Measurements from ENCODE around the gene MCCD1.

DNA sequence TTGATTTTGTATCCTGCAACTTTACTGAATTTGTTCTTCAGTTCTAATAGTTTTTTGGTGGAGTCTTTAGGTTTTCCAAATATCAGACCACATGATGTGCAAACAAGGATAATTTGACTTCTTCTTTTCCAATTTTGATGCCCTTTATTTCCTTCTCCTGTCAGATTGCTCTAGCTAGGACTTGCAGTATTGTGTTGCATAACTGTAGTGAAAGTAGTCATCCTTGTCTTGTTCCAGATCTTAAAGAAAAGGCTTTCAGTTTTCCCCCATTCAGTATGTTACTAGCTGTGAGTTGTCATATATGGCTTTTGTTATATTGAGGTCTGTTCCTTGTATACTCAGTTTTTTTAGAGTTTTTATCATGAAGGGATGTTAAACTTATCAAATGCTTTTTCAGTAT, 26.2 kb upstream of the MCCD1 start:
- TF ChIP-seq, protein P1, sequence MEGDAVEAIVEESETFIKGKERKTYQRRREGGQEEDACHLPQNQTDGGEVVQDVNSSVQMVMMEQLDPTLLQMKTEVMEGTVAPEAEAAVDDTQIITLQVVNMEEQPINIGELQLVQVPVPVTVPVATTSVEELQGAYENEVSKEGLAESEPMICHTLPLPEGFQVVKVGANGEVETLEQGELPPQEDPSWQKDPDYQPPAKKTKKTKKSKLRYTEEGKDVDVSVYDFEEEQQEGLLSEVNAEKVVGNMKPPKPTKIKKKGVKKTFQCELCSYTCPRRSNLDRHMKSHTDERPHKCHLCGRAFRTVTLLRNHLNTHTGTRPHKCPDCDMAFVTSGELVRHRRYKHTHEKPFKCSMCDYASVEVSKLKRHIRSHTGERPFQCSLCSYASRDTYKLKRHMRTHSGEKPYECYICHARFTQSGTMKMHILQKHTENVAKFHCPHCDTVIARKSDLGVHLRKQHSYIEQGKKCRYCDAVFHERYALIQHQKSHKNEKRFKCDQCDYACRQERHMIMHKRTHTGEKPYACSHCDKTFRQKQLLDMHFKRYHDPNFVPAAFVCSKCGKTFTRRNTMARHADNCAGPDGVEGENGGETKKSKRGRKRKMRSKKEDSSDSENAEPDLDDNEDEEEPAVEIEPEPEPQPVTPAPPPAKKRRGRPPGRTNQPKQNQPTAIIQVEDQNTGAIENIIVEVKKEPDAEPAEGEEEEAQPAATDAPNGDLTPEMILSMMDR (IDR thresholded peaks at IDR 0.05): no peak
- no peak for TF ChIP-seq POLR2A (IDR thresholded peaks at IDR 0.05)
